HG02642 (cell line): ENCODE measurements around the gene CTIF.

Source experiments
- ATAC-seq: cut with Tn5 transposase; IDR thresholded peaks from one replicate; pipeline ENCODE4 v1.9.1; 2021; ENCODE audit warnings: mild to moderate bottlenecking; ENCODE audit not compliant: unreplicated experiment, poor library complexity

CTIF gene

GRCh38 chr18:48673853-48674721 is 135.3 kb downstream of the CTIF start:
- no peak for ATAC-seq

GRCh38 chr18:48674758-48675351 is 136.0 kb downstream of the CTIF start:
- ATAC-seq, result no peak

DNA sequence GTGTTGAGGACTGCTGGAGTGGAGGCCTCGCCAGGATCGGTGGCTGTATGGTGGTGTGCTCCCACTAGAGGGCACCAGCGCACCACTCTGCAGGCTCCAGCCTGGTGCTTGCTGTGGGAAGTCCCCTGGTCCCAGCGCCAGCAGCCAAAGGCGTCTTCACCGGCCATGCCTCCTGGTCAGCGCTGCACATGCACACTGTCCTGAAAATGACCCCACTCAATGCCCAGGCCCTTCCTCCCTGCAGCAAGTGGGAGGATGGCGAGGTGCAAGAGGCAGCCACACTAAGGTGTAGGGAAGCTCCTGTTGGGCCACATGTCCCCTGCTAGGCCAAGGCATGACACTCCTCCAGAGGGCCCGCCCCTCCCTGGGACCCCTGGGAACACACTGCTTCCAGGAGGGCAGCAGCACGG is 136.5 kb downstream of the CTIF start:
- peak; percentile 88 for ATAC-seq

DNA sequence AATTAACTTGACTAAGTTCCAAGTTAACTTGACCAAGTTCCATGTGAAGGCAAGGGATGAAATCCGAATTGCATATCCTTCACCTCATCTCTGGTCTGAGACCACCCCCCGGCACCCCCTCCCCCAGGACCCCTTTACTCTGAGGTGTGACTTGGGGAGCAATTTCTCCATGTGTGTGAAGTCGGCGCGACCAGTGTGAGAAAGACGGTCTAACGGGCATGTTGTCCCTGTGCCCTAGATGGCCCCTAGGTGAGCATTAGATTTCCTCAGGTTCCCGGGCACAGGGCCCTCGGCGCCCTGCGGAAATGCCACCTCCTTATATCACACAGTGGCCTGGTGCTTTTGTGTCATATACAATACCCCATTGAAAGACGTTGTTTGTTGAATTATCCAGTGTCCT is 137.1 kb downstream of the CTIF start:
- no peak for ATAC-seq

- no peak for ATAC-seq
Measured at GRCh38 chr18:48676346-48676745, 137.5 kb downstream of the CTIF start.

DNA sequence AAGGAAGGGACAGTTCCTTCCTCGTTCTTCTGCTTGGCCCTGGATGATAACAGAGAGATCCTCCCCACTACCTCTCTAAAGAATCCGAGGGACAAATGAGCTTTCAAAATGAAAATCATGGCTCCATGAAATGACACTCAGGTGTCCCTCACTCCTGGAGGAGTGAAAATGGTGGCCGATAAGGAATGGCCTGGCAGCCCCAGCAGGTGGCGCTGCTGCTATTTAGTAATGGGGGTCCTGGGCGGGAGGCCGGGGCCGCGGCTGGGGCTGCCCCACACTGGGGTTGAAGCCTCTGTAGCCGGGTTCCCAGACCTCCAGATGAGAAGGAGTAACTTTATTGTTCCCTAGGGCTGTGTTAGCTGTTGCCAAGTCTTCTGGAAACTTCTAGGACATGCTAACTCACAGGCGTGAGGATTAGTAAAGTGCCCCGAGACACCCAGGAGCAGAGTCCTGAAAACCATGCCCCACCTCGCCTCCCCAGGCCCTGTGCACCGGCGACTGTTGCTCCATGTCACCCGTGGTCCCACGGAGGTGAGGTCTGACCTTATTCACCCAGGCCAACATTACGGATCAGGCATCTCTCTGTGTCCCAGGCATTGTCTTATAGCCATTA is 138.0 kb downstream of the CTIF start:
- no peak for ATAC-seq

DNA sequence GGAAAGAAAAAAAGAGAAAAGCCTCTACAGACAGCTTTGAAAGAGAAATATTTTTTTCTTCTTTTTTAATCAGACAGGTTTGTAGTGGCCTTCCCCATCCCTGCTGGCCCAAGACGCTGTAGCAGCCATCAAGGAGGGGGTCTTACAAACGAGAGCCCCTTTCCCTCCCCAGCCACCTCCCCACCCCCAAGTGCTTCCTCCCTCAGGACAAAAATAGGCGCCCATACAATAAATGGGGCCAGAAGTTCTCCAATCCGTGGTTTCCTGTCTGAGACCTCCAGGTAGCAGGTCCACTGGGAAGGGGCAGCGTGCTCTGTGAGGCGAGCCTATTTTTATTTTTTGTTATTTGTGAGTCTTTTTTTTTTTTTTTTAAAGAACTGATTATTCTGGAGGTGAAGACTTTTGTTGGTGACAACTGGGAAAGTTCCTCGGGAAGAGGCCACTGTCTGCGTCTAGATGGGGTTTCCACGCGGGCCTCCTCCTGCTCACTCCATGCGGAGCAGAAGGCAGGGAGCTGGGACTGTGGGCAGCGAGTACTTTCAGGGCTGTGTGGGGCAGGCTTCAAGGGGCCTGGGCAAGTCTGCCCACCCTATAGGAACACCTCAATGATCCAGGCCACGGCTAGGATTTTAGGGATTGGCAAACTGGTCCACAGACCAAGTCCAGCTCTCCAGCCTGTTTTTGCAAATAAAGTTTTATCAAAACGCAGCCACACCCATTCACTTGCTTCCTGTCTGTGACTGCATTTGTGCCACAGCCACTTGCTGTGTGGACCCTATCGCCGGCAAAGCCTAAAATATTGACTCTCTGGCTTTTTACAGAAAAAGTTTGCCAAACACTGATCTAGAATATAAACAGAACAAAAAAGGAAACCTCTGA is 139.6 kb downstream of the CTIF start:
- ATAC-seq, result no peak

DNA sequence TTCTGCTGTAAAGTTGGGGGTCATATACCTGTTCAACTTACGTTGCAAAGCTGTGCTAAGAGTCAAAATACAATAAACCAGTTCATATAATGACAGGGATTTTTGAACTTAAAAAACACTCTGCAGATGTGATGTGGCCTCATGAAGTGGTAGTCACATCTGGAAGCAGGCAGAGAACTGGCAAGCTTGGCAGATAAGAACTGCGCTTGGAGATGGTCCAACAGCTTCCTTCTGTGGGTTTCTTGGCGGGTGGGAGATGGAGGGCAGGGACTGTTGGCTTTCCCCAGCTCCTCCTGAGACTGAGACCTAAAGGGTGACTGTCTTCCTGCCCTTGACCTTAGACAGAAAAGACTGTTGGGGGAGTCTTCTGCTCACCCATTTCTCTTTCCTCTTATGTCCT is 140.4 kb downstream of the CTIF start:
- no peak for ATAC-seq

- ATAC-seq, result no peak
Measured at GRCh38 chr18:48680339-48681250, 141.8 kb downstream of the CTIF start.

- ATAC-seq, result no peak
Measured at GRCh38 chr18:48682768-48683167, 143.9 kb downstream of the CTIF start.

DNA sequence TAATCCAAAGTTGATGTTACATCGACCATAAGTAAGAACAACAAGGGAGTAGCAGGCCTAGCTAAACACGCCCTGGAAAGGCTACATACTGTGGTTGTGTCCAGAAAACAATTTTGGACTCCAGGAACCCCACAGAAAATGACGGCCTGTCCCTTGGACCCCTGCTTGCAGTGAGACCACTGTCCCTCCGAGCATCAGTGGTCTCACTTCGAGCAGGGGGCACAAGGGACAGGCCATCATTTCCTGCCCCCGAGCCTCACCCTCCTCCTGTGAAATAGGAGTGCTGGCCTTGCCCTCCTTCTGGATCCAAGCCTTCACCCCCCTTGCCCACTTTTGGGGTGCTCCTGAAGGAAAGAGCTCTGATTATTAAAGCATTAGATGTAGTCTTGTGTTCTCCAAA is 144.4 kb downstream of the CTIF start:
- ATAC-seq, result no peak

GRCh38 chr18:48683661-48684060 is 144.8 kb downstream of the CTIF start:
- ATAC-seq, result no peak

DNA sequence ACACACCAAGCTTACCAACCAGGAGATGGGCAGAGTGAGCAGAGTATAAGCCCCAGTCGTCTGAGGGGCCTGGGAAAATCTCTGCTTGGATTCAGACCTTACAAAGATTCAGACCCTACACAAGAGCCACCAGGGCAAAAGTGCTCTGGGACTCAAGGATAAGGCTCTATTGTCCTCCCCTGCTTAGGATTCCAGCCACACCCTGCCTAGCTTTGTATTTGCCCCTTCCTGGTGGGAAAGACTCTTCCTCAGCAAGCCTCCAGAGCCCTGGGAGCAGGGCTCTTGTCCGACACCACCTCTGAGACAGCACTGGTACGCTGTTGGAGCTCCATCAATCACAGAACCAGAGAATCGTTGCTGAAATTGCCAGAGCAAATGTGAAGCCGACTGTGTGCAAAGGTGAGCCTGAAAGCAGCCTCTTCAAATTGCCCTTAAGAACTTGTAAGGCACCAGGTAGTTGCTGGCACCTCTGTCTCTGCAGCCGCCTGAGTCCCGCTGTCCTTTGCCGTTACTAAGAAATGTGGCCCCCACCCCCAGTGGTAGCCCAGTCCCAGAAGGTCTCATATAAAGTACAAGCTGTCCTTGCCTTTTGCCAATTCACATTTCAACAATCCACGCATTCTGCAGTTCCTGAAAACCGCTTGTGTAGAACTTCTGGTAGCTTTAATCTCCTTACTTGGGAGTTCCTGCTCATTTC is 148.7 kb downstream of the CTIF start:
- no peak for ATAC-seq

- ATAC-seq, result no peak
Measured at GRCh38 chr18:48688961-48689360, 150.1 kb downstream of the CTIF start.

DNA sequence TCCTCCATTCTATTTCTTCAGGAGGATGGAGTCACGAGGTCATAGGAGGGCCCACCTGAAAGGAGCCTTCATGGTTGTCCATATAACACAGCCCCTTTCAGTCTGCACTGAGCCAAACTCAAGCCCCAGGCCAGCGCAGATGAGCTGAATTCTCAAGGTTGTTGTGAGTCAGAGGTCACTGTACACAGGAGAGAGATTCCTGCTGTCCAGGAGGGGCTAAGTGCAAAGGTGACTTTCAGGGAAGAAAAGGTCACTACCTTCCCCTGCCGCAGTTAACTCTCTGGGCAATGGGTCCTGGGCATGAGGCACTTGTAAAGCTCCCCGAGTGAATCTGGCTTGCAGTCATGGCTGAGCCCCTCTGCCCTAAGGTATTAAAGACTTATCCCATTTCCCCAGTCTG is 150.7 kb downstream of the CTIF start:
- no peak for ATAC-seq

- ATAC-seq, result no peak
Measured at GRCh38 chr18:48690494-48690893, 151.7 kb downstream of the CTIF start.

GRCh38 chr18:48693006-48693405 is 154.2 kb downstream of the CTIF start:
- ATAC-seq, result no peak

DNA sequence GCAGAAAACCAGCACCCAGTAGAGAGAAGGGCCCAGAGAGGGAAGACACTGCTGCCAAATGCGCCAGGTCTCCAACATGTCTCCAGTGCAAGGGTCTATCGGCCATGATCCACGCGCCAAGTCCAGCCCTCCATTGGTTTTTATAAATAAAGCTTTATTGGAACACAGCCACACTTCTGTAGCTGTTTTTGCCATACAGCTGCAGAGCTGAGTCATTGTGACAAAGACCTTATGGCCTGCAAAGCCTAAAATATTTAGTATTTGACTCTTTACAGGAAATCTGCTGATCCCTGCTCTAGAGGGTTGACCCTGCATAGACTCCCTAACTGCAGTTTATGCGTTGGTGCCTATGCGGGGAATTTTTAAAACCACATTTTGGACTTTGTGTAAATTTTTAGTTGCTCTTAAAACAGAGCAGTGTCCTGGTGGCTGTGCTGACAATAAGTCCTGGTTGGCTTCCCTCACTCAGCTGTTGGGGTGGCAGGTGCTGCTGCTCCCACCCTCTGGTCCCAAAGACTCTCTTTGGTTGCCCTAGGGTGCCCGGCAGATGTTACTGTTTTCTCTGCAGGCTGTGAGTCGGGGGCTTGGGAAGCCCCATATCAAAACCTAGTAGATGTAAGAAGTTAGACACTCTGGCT is 154.9 kb downstream of the CTIF start:
- ATAC-seq, result no peak

- ATAC-seq, result no peak
Measured at GRCh38 chr18:48694295-48694694, 155.5 kb downstream of the CTIF start.
